NCI-H748 treated with DMSO at 0.1 percent for 48 hours (cell line): ENCODE data around the gene TBL1X.

Experiments used
- DNase-seq: peaks from one replicate; lab custom pipeline; 2025; lab: John Stamatoyannopoulos, UW

TBL1X gene

DNA sequence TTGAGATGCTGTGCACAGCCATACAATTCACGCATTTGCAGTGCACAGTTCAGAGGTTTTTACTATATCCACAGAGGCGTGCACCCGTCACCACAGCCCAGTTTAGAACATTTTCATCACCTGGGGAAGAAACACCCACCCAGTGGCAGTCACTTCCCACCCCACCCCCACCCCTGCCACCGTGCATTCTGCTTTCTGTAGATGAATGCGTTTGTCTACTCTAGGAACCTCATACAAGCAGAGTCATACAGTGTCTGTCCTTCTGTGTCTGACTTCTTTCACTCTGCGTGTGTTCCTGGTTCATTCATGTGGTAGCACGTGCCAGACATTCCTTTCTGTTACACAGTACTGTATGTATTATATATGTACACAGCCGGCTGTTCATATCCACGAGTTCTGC is 122.8 kb downstream of the TBL1X start:
- DNase-seq: no peak

DNA sequence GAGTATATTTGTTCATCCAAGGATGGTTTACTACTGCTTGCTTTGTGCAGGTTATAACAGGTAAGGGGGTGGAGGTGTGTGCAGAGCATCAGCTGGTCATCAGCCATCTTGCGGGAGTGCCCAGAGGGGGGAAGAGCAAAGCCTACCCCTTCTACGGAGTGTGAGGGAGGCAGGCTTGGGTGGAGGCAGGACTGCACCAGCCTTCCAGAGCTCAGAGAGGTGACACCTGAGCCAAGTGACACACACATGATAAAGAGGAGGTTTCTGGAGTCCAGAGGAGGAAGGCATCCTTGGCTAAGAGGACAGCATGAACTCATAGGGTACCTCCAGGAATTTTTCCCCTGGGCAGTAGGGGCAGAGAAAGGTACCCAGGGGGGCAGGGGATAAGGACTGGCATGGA is 126.6 kb downstream of the TBL1X start:
- DNase-seq: no peak

DNA sequence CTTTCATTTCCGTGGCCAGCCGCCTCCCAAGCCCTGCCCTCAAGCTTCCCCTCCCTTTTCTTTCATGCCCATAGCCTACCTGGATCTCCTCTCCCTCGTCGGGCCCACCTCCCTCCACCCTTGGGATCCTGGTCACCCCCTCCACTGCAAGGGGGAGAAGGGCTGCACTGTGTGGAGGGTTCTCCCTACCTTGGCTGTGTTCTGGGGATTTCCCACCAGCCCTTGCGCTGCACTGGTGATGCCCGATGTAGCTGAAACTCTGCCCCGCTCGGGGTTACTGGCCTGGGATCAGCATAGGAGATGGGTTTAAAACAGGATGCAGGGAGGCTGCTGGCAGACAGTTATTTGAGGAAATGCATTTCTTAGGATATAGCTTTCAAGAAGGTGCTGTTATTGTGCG is 128.9 kb downstream of the TBL1X start:
- DNase-seq: no peak

- DNase-seq: no peak
These were observed 130.3 kb downstream of the TBL1X start for GRCh38 chrX:9595174-9595573.

DNA sequence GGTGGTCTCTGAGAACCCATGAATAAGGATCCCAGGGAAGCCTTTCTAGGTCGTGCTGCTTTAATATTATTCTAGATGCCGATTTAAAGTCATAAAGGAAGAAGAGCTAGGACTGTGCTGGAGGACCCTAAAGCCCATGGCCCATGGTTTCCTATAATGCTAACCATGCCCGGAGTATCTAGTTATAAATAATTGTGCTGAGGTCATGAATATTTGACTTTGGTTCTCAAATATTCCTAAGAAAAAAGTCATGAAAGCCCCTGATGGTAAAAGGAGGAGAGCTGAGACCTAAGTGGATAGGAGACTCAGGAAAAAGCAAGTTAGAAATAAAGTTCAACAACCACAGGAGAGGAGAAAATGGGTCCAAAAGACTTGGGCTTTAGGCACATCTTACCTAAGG is 132.0 kb downstream of the TBL1X start:
- no peak for DNase-seq

GRCh38 chrX:9597361-9598035 is 132.6 kb downstream of the TBL1X start:
- DNase-seq: no peak

- DNase-seq: no peak
These were observed 133.5 kb downstream of the TBL1X start for GRCh38 chrX:9598344-9598743.

- DNase-seq: no peak
These were observed 139.5 kb downstream of the TBL1X start for GRCh38 chrX:9604111-9604907.

GRCh38 chrX:9604908-9605306 is 140.0 kb downstream of the TBL1X start:
- DNase-seq: no peak

DNA sequence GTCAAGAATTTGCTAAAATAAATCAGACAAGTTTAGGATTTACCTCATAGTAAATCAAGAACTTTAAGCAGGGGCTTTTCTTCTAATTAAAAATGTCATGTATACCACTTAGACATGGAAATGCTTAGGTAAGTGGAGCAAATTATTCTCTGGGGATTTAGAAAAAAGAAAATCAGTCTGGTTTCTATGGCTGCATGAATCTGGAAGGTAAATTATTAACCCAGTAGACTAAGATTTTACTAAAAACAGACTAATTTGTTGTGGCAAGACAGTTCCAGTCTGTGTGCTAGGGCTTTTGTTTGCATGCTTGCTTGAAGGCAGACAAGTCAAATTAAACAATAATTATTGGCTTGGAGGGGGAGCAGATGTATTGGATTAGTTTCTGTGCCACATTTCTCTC is 140.6 kb downstream of the TBL1X start:
- DNase-seq: no peak

DNA sequence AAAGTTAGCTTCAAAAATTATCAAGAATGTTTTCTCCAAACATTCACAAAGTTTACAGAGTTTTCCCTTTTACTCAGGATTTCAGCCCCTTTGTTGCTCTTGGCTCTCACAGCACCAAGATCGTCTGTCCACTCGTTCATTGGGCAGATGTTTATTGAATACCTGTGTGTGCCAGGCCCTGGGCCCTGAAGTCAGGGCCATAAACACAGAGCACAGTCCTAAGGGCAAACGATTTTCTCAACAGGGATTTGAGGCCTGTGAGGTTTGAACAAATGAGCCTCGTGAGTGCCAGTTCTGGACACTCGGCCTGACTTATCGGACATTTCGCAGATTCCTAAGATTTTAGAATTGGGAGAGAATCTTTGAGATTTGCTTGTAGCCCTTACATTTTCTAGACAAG is 142.1 kb downstream of the TBL1X start:
- no peak for DNase-seq

GRCh38 chrX:9609499-9609898 is 144.6 kb downstream of the TBL1X start:
- DNase-seq: no peak

DNA sequence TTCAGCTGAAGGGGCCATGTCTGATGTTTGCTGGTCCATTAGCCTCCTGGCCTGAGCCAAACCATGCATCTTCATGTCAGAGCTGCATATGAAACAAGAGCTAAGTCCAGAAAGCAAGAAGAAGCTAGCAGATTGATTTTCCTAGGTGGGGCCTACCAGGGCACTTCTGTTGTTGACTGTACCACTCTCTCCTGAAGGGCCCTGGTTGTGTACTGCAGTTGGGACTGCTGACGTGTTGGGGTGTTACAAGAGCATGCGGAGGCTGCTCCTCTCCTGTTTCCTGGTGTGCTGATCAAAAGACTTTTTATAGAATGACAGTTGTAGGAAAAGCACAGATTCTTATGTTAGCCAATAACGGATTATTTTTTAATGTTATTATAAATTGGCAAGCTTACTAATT is 145.1 kb downstream of the TBL1X start:
- DNase-seq: no peak

DNA sequence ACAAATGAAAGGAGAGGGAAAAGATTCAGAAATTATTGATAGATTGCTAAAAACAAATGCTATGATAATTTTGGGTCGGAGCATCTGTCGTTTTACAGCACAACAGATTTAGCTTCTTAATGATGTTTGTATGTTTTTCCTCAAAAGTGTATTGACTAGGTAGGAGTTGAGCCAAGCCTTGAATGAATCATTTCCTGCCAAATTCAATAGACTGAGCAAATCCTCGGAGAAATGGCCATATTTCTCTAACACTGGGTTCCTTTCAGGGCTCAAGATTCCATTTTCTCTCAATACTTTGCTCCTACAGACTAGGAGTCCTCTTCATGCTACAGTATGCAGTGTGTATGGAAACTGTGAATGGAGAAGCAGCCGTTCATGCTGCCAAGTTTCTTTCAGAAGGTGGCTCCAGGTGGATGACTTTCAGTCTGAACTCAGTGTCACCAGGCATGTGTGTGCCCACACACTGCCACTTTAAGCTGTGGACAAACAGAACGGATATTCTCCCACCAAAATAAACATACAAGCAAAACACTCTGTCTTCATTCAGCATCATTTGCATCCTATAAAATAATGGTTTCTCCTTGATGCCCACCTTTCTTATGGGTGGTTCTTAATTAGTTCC is 146.0 kb downstream of the TBL1X start:
- no peak for DNase-seq

GRCh38 chrX:9611436-9612145 is 146.7 kb downstream of the TBL1X start:
- no peak for DNase-seq

DNA sequence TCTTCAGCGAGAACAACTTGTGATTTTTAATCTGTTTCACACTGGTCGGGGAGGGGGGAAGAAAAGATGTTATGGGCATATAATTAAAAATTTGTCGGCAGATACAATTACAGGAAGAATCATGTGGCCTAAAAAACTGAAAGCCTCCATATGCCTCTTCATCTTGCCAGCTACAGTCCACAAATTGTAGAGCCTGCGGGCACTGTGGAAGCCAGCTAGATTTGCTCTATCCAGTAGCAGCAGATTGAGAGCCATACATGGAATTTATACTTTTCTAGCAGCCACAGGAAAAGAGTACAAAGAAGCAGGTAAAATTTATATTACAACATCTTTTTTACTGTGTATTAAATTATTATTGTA is 147.3 kb downstream of the TBL1X start:
- DNase-seq: no peak

DNA sequence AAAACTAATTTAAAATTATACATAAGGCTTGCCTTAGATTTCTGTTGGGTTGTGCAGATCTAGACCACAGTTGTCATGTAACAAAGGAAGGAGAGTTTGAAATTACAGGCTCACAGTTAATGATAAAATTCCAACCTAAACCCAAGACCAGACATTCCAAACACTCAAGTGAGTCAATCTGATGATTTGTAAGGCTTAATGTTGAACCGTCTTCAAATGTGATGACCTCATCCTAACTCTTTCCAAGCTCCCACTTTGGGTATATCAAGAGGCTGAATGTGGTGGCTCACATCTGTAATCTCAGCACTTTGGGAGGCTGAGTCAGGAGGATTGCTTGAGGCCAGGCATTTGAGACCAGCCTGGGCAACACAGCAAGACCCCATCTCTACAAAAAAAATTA is 149.2 kb downstream of the TBL1X start:
- DNase-seq: no peak

DNA sequence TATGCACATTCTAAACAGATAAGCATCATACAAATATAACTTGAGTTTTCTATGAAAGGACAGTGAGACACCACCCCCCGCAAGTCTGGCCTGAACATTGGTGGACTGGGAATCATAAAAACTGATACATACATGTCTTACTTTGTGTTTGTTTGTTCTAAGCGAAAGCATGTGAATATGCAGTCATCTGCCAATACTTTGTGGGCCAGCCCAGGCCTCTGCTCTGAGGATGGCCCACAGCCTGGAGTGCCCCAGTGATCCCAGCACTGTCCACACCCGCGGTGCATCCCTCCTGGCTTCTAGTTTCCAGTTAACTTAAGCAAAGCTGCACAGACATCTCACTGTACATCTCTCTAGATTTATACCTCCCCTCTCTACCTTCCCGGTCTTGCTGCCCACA is 154.3 kb downstream of the TBL1X start:
- DNase-seq: no peak

DNA sequence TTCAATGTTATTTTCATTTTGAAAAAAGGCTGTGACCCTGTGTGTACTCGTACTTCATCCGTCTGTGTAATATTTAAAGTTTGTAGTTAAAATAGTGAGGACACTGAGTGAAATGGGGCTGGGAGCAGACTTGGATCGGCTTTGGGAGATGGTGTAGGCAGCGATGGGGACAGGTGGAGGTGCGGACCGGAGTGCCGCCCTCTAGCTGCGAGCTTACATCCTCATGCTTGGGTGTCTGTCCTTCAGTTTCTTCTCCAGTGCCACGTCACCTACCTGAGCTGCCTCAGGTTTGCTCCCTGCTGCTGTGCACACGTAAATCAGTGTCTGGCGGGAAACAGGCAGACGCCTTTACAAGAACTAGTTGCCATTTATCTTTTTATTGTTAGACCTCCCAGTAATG is 154.7 kb downstream of the TBL1X start:
- no peak for DNase-seq

DNA sequence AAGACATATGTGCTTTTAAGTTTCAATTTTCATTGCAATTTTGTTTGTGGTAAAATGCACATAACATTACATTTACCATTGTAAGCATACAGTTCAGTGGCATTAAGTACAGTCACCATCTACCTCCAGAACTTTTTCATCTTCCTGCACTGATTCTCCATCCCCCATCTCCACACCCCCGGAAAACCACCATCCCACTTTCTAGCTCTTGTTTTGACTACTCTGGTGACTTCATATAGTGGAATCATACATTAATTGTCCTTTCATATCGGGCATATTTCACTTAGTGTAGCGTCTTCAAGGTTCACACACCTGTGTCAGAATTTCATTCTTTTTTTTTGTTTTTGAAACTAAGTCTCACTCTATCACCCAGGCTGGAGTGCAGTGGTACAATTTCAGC is 157.3 kb downstream of the TBL1X start:
- no peak for DNase-seq

GRCh38 chrX:9626379-9626778 is 161.5 kb downstream of the TBL1X start:
- no peak for DNase-seq

GRCh38 chrX:9627922-9628321 is 163.1 kb downstream of the TBL1X start:
- DNase-seq: no peak
